ENCODE data around the gene ZNF783.
"Not testable (repeated sequence)": the region's sequence is repeated elsewhere in the genome, so short reads cannot be mapped to it uniquely, and the experiment has no call there.

ZNF783 gene

DNA sequence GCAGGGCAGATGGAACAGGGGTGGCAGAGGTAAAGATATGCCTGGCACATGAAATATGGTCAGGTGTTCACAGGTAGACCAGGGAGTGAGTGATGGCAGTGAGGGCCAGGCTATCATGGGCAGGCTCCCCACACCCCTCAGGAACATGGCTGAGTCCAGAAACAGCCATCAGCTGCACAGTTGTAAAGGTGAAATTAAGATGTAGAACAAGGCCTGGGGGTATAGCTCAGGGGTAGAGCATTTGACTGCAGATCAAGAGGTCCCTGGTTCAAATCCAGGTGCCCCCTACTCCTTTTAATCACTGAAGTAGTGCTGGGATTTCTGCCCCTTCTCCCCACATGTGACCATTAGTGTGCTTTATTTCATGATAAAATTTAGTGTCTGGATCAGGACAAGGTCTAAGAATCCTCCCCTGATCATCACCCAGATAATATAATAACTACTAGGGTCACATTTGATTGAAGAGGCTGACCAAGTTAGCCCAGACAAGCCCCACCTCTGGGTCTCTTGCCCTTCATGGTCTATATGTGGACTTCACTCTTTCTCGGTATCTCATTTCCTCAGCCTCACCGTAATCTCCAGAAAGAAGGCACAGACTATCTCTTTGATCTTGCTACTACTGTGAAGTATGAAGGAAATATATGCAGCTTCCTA lies 69.0 kb downstream of the ZNF783 start:
- no peak for DNase-seq (ENCODE audit: low spot score)

DNA sequence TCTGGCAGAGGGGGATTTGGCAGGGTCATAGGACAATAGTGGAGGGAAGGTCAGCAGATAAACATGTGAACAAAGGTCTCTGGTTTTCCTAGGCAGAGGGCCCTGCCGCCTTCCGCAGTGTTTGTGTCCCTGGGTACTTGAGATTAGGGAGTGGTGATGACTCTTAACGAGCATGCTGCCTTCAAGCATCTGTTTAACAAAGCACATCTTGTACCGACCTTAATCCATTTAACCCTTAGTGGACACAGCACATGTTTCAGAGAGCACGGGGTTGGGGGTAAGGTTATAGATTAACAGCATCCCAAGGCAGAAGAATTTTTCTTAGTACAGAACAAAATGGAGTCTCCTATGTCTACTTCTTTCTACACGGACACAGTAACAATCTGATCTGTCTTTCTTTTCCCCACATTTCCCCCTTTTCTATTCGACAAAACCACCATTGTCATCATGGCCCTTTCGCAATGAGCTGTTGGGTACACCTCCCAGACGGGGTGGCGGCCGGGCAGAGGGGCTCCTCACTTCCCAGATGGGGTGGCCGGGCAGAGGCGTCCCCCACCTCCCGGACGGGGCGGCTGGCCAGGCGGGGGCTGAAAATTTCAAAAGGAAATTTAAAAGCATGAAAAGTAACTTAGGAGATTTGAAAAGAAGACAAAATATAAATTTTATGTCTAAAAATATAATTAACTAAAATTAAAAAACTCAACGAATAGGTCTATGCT lies 70.8 kb downstream of the ZNF783 start:
- DNase-seq (ENCODE audit: low spot score): not testable (repeated sequence)

DNA sequence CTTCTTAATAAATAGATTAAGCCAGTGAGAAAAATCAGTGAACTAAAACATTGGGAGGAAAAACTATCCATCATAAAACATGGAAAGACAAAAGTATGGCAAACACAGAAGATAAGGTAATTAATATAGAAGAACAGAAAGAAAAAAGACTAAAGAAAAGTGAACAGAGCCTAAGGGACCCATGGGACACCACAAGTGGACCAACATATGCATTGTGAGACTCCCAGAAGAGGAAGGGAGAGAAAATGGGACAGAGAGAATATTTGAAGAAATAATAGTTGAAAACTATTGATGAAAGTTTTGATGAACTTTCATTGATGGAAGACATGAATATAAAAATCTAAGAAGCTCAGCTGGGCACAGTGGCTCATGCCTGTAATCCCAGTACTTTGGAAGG lies 71.3 kb downstream of the ZNF783 start:
- no peak for DNase-seq (ENCODE audit: low spot score)

DNA sequence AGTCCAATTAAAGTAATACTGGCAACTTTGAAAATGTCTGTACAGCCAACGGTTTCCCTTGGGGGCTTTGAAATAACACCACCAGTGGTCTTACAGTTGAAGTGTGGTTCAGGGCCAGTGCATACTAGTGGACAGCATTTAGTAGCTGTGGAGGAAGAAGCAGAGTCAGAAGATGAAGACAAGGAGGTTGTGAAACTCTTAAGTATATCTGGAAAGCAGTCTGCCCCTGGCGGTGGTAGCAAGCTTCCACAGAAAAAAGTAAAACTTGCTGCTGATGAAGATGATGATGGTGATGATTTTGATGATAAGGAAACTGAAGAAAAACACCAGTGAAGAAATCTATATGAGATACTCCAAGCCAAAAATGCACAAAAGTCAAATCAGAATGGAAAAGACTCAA lies 72.2 kb downstream of the ZNF783 start:
- DNase-seq (ENCODE audit: low spot score): no peak
